HG03135 (cell line): ENCODE results near the gene PARD3B.

ENCODE experiments used
- ATAC-seq: cut with Tn5 transposase; IDR thresholded peaks from one replicate; pipeline ENCODE4 v1.9.1; 2021; ENCODE audit warnings: mild to moderate bottlenecking, moderate library complexity; ENCODE audit not compliant: unreplicated experiment

Gene PARD3B

DNA sequence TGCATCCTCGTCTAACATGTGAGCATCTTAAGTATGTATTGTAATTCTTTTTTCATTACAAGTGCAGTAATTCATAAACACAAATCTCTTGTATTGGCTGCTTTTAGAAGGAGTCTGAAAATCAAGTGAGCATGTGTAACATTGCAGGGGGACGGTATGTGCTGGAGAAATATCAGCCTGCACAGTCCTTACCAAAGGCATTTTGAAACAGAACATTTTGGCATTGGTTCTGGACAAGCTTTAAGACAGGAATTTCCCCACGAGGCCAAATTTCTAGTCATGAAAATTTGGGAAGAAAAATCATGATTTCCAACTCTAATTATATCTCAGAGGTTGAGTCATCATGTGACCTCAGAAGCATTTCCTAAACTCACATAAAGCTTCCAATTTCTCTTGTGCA lies 1112.3 kb downstream of the PARD3B start:
- ATAC-seq, result no peak

- no peak for ATAC-seq
Observed at GRCh38 chr2:205658068-205658467, 1112.8 kb downstream of the PARD3B start.

- ATAC-seq, result no peak
Observed at GRCh38 chr2:205658572-205658971, 1113.3 kb downstream of the PARD3B start.

GRCh38 chr2:205659922-205660321 lies 1114.6 kb downstream of the PARD3B start:
- ATAC-seq, result no peak

DNA sequence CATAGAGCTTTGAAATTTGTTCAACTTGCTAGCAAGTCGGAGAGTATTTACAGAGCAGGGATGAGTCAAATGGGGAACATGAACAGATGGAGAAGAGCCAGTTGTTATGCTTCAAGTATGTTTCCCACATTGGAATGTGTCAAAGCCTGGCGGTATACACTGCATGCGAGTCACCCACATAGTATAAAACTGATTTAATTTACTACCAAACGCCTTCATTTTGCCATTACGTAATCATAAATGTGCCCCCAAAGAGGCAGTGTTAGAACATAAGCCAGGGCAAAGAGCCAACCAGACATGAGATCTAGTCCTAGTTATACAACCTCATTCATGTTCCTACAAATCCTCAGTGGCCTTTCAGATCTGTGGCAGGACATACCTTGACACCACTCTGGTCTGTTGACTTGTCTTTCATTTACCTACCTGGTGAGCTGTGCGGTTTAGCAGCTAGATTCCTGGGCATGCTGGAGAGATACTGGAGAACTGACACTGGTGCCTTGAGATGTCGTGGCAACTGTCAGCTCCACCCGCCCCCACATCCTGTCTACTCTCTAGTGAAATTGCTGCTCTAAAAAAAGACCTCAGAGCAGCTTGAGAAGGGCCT lies 1115.3 kb downstream of the PARD3B start:
- no peak for ATAC-seq

- ATAC-seq, result no peak
Observed at GRCh38 chr2:205661281-205661680, 1116.0 kb downstream of the PARD3B start.

GRCh38 chr2:205662206-205662965 lies 1117.1 kb downstream of the PARD3B start:
- ATAC-seq, result no peak

- no peak for ATAC-seq
Observed at GRCh38 chr2:205665791-205666190, 1120.5 kb downstream of the PARD3B start.
